GM23248 (cell line): ENCODE measurements around the gene PHC2. TPM values are rescaled to one million over a fixed set of nuclear protein-coding genes. Genes with fewer than 3 reads are reported as not detected.
A peak's percentile ranks its signal among the peaks of the same experiment; 100 is the strongest.

Source experiments
- DNase-seq: peaks from one replicate; pipeline ENCODE4 v3.0.0-alpha.2; 2015
- H2AFZ ChIP-seq: fragments of 200-600 bp; sonication (generic); 2 replicates; pipeline ENCODE4 v1.6.1; 2016; ENCODE audit warnings: antibody characterized with exemption
- H3F3A ChIP-seq: fragments of 200-600 bp; sonication (generic); 2 replicates; pipeline ENCODE4 v1.6.1; 2016; ENCODE audit warnings: mild to moderate bottlenecking, antibody characterized with exemption, mixed run types; ENCODE audit not compliant: insufficient read depth
- H3K27ac ChIP-seq: fragments of 200-600 bp; sonication (generic); 2 replicates; pipeline ENCODE4 v1.5.1; 2016; ENCODE audit warnings: mild to moderate bottlenecking
- H3K27me3 ChIP-seq: fragments of 200-600 bp; sonication (generic); replicated peaks from 2 replicates; pipeline ENCODE4 v1.6.1; 2016; ENCODE audit warnings: mild to moderate bottlenecking; ENCODE audit not compliant: insufficient read depth
- H3K36me3 ChIP-seq: fragments of 200-600 bp; sonication (generic); 2 replicates; pipeline ENCODE4 v1.6.1; 2016; ENCODE audit warnings: low read depth, mild to moderate bottlenecking
- H3K4me1 ChIP-seq: fragments of 200-600 bp; sonication (generic); 2 replicates; pipeline ENCODE4 v1.6.1; 2016; ENCODE audit warnings: mild to moderate bottlenecking; ENCODE audit not compliant: insufficient read depth
- H3K4me2 ChIP-seq: fragments of 200-600 bp; sonication (generic); one replicate; pipeline ENCODE4 v1.6.1; 2016; ENCODE audit warnings: mild to moderate bottlenecking; ENCODE audit not compliant: unreplicated experiment
- H3K4me3 ChIP-seq: fragments of 200-600 bp; sonication (generic); 2 replicates; pipeline ENCODE4 v1.5.1; 2016; ENCODE audit warnings: mild to moderate bottlenecking
- H3K79me2 ChIP-seq: fragments of 200-600 bp; sonication (generic); 2 replicates; pipeline ENCODE4 v1.6.1; 2016; ENCODE audit warnings: mild to moderate bottlenecking; ENCODE audit not compliant: insufficient read depth
- H3K9ac ChIP-seq: fragments of 200-600 bp; sonication (generic); 2 replicates; pipeline ENCODE4 v1.6.1; 2016; ENCODE audit warnings: mild to moderate bottlenecking
- H3K9me2 ChIP-seq: fragments of 200-600 bp; sonication (generic); 2 replicates; pipeline ENCODE4 v1.6.1; 2016; ENCODE audit warnings: mixed run types, mild to moderate bottlenecking, moderate library complexity; ENCODE audit not compliant: insufficient read depth
- H3K9me3 ChIP-seq: fragments of 200-600 bp; sonication (generic); one replicate; pipeline ENCODE4 v1.6.1; 2017; ENCODE audit warnings: low read depth
- H4K20me1 ChIP-seq: fragments of 200-600 bp; sonication (generic); 2 replicates; pipeline ENCODE4 v1.6.0; 2016; ENCODE audit not compliant: insufficient read depth
- EZH2 ChIP-seq: fragments of 200-600 bp; sonication (generic); IDR thresholded peaks from 2 replicates; pipeline ENCODE4 v1.6.1; 2018; ENCODE audit warnings: antibody characterized with exemption, mild to moderate bottlenecking; ENCODE audit not compliant: insufficient read depth, poor library complexity, severe bottlenecking
- EZH2phosphoT487 ChIP-seq: fragments of 200-600 bp; sonication (generic); IDR thresholded peaks from 2 replicates; pipeline ENCODE4 v1.6.1; 2018; ENCODE audit warnings: antibody characterized with exemption, moderate library complexity, mild to moderate bottlenecking, low read depth; ENCODE audit not compliant: insufficient read depth
- WGBS, 2 experiments: methylation state at CpG; one replicate each; pipeline ENCODE4 v1.1.6; 2015 to 2017; ENCODE audit warnings: low lambda C conversion rate in 2 of 2, low coverage in 1 of 2; ENCODE audit errors: missing lambda C conversion rate in 2 of 2; 5-methylcytosine and 5-hydroxymethylcytosine counted together
- in situ Hi-C: fragments of 300-500 bp; cut with MboI; formaldehyde crosslinking; loops from 2 replicates; pipeline ENCODE4 v1.15.0; 2020
- polyA plus RNA-seq: library from polyadenylated mRNA; unstranded; fragments of >200 nt; fragmentation: Nextera tagmentation; extraction: Ambion mirVana; gene quantifications from 2 replicates; pipeline ENCODE4 v1.2.1, GENCODE V29; 2016
- total RNA-seq: library from RNA; depleted of rRNA; stranded (reverse); fragments of >200 nt; shearing (Covaris generic); gene quantifications from 2 replicates; pipeline ENCODE4 v1.2.3, GENCODE V29; 2014

The PHC2 gene
- total and polyA plus RNA-seq, 2 experiments from 2014 or later, result 15.1 to 74.7 TPM

DNA sequence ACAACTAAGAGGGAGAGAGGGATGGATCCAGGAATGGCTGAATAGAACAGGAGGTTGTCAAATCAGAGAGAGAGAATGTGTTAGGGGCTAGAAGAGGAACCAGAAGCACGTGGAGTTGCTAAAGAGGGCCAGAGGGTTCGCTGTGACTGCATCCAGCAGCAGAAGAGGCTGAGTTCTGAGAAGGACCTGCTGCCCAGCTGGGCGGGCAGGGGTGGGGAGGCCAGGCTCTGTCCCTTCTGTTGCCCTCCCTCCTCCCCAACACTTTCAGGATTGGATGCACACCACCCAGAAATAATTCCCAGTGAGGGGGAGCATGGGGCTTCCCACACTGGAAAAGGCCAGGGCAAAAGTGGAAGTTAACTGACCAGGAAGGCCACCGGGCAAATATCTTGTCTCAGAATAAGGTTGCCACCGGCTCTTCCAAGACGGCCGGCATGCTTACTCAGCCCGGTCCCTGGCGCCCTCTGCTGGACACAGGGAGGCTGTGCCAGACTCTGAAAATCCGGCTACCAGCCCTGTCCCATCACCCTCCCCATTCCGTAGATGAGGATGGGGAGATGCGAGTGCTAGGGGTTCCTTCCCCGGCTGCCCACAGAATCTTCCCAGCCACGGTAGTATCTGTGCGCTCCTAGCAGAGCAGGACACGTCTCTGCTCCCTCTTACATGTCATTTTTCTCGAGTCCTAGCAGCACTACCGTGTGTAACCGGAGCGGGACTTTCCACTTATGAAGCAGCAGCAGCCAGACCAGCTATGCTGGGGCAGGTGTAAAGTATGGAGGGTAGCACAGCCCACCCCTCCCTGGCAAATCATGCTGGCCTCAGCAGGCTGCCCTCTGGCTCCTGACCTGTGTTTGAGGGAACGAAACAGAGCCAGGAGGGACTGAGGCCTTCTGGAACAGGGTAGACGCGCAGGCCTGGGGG is 63.1 kb downstream of the PHC2 start:
- Histone ChIP-seq H3K9ac (no peak overlapping the region), H3F3A (peaks cover 6% of the 10 kb centered on the region; the same call in 1 of the 2 replicates), H3K9me3 (no peaks in the 10 kb centered on the region), H2AFZ (no peak overlapping the region), H3K9me2 (no peaks in the 10 kb centered on the region), H4K20me1 (no peaks in the 10 kb centered on the region), H3K27ac (no peak overlapping the region), H3K4me1 (peaks cover 10% of the 10 kb centered on the region), H3K4me3 (no peak overlapping the region), H3K79me2 (no peaks in the 10 kb centered on the region), H3K36me3 (no peaks in the 10 kb centered on the region), H3K4me2 (no peak overlapping the region), H3K27me3 (no peaks in the 10 kb centered on the region)
- in situ Hi-C loops, result loop anchor here (5.0 to 25.0 kb wide), 2 partner anchors 70 to 155 kb away; no protein-coding TSS in a partner anchor
- no peak for TF ChIP-seq EZH2
- TF ChIP-seq EZH2phosphoT487, result no peak
- DNase-seq, result peak; percentile 91
- WGBS, 2 experiments, result 32 to 35% methylated on average over 22 to 23 of the region's 23 CpGs

DNA sequence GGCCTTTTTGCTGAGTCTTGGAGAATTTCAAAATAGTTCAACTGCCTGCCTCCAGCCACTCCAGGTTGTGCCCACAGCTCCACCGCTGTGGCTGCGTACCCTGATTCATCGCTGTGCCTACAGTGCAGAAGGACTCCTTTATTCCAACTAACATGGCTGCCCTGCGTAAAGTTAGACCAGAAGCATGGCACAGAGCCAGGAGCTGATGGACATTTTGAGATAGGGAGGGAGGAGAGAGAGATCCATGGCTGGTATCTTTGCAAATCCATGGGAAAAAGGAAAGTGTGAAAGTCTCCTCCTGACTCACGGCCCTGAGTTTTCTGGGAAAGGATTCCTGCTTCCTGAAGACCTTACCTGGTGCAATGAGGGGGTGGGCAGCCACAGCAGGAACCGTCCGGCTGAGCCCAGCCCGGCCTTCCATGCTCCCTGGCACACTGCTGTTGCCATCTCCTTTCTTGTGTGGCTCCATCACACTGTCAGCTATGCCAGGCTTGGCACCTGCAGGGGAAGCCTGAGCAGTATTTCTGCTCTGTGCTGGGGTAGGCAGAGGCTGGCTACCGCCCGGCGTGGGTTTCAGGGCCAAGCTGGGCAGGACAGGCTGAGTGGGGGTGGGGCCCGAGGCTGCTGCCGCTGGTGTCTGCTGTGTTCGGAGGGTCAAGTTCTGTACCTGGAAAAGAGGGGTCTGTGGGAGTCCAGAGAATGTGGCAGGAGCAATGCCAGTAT is 64.0 kb downstream of the PHC2 start:
- H3K36me3 ChIP-seq, result no peaks in the 10 kb centered on the region
- no peak for DNase-seq
- no peaks in the 10 kb centered on the region for H3K79me2 ChIP-seq
- TF ChIP-seq EZH2phosphoT487 (no peak), EZH2 (no peak)
- no peak overlapping the region for H3K4me2 ChIP-seq
- no peak overlapping the region for H3K9ac ChIP-seq
- peaks cover 10% of the 10 kb centered on the region for H3K4me1 ChIP-seq
- no peak overlapping the region for H3K27ac ChIP-seq
- H4K20me1 ChIP-seq, result no peaks in the 10 kb centered on the region
- H3K27me3 ChIP-seq, result no peaks in the 10 kb centered on the region
- in situ Hi-C loops, result loop anchor here (5.0 to 25.0 kb wide), 2 partner anchors 70 to 155 kb away; no protein-coding TSS in a partner anchor
- WGBS, 2 experiments, result 81 to 84% methylated on average over 14 of the region's 14 CpGs
- H3K9me3 ChIP-seq, result no peaks in the 10 kb centered on the region
- H3K9me2 ChIP-seq, result no peaks in the 10 kb centered on the region
- H3K4me3 ChIP-seq, result no peak overlapping the region
- no peak overlapping the region for H2AFZ ChIP-seq
- peaks cover 6% of the 10 kb centered on the region; the same call in 1 of the 2 replicates for H3F3A ChIP-seq

- H3K9me3 ChIP-seq, result no peaks in the 10 kb centered on the region
- H3K27me3 ChIP-seq, result no peaks in the 10 kb centered on the region
- 92 to 94% methylated on average over 9 of the region's 9 CpGs for WGBS, 2 experiments
- in situ Hi-C loops, result loop anchor here (5.0 to 25.0 kb wide), 2 partner anchors 68 to 153 kb away; no protein-coding TSS in a partner anchor
- no peak overlapping the region for H3K9ac ChIP-seq
- H3K36me3 ChIP-seq, result no peaks in the 10 kb centered on the region
- H4K20me1 ChIP-seq, result no peaks in the 10 kb centered on the region
- H3K4me3 ChIP-seq, result no peak overlapping the region
- H3K79me2 ChIP-seq, result no peaks in the 10 kb centered on the region
- no peak for TF ChIP-seq EZH2
- TF ChIP-seq EZH2phosphoT487, result no peak
- H3K4me2 ChIP-seq, result no peak overlapping the region
- DNase-seq, result no peak
- no peak overlapping the region for H3K27ac ChIP-seq
- peaks cover 2% of the 10 kb centered on the region; the same call in 1 of the 2 replicates for H3F3A ChIP-seq
- no peaks in the 10 kb centered on the region for H3K9me2 ChIP-seq
- H2AFZ ChIP-seq, result no peak overlapping the region
- H3K4me1 ChIP-seq, result peaks cover 8% of the 10 kb centered on the region
Measured at GRCh38 chr1:33365560-33365997, 65.3 kb downstream of the PHC2 start.

GRCh38 chr1:33364565-33364918 is 66.4 kb downstream of the PHC2 start:
- DNase-seq, result no peak
- no peaks in the 10 kb centered on the region for H3K36me3 ChIP-seq
- H3K4me2 ChIP-seq, result no peak overlapping the region
- H3F3A ChIP-seq, result no peaks in the 10 kb centered on the region
- no peaks in the 10 kb centered on the region for H3K9me3 ChIP-seq
- in situ Hi-C loops, result loop anchor here (25.0 kb wide), 1 partner anchor 152 kb away; no protein-coding TSS in a partner anchor
- TF ChIP-seq EZH2phosphoT487 (no peak), EZH2 (no peak)
- no peak overlapping the region for H2AFZ ChIP-seq
- H3K9ac ChIP-seq, result no peak overlapping the region
- no peaks in the 10 kb centered on the region for H4K20me1 ChIP-seq
- no peaks in the 10 kb centered on the region for H3K79me2 ChIP-seq
- no peak overlapping the region for H3K4me3 ChIP-seq
- H3K4me1 ChIP-seq, result no peaks in the 10 kb centered on the region
- 77 to 93% methylated on average over 2 of the region's 2 CpGs for WGBS, 2 experiments
- no peaks in the 10 kb centered on the region for H3K27me3 ChIP-seq
- H3K27ac ChIP-seq, result no peak overlapping the region
- no peaks in the 10 kb centered on the region for H3K9me2 ChIP-seq
